AG04450 (cell line): ENCODE results near the gene SLC2A8. TPM values are rescaled to one million over a fixed set of nuclear protein-coding genes. Genes with fewer than 3 reads are reported as not detected.

ENCODE experiments used
- CTCF ChIA-PET: fragments of 300-600, 350-600 bp; formaldehyde crosslinking; extraction: SDS; loops from one replicate; lab custom pipeline; 2022; ENCODE audit warnings: antibody characterized with exemption, inconsistent platforms; lab: Charles Lee
- POLR2A ChIA-PET: fragments of 350-600 bp; formaldehyde crosslinking; extraction: SDS; loops from one replicate; lab custom pipeline; 2021; ENCODE audit warnings: antibody characterized with exemption, inconsistent platforms; lab: Yijun Ruan, JAX
- DNase-seq: peaks from one replicate; pipeline ENCODE4 v3.0.0-alpha.2; 2011; ENCODE audit warnings: low read depth, low spot score
- H3K27ac ChIP-seq: one replicate; pipeline ENCODE4 v1.5.1; 2012; ENCODE audit warnings: low read depth, low read length, control low read depth
- H3K27me3 ChIP-seq: one replicate; pipeline ENCODE4 v1.6.0; 2012; ENCODE audit warnings: low read length; ENCODE audit not compliant: control insufficient read depth, insufficient read depth
- H3K4me3 ChIP-seq: 2 replicates; pipeline ENCODE4 v1.5.1; 2011; ENCODE audit warnings: mild to moderate bottlenecking, low read depth, low read length, control low read depth
- H3K9me3 ChIP-seq: 2 replicates; pipeline ENCODE4 v1.5.1; 2012; ENCODE audit warnings: low read length; ENCODE audit not compliant: control insufficient read depth, insufficient read depth
- polyA plus RNA-seq: library from polyadenylated mRNA; depleted of rRNA; stranded (reverse); fragments of >200 nt; gene quantifications from 2 replicates; pipeline ENCODE4 v1.2.3, GENCODE V29; 2011
- TF ChIP-seq, protein P1 (sequence below): IDR thresholded peaks from 2 replicates; pipeline ENCODE4 v1.5.1; 2011; ENCODE audit warnings: low read depth, low read length, control low read depth, inconsistent platforms

SLC2A8 gene
- polyA plus RNA-seq, 1 experiment, result 6.3 TPM

DNA sequence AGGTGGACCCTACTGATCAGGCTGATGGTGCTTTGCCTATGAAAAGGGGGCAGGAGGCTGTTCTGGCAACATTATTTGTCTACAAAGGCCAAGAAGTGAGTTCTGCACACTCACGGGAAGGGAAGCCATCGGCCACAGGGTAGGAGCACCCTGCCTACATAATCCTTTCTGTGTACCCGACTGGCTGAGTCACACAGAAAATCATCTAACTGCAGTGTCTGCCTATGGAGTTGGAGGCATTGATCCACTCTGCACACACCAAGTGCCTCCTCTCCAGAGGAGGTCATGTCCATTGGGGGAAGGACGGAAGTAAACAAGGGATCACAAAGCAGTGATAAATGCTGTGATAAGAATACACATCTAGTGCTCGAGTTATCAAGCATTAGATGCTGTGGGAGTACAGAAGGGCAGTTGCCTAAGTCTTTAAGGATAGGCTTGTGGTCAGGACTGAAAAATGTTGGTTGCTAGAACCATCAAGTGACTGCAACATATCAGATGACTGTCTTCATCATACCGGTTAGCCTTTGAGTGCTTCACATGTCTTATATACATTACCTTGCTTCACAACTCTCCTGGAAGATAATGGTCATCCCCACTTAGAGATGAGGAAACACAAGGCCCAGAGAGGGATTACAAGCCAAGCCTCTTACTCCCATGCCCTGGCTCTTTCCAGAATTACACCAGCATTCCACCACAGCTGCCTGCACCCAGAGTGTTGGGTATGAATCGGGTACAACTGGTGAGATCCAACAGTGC, 1.3 kb upstream of the SLC2A8 start:
- Histone ChIP-seq H3K27ac (no peak overlapping the region), H3K4me3 (no peak overlapping the region), H3K27me3 (peaks cover 15% of the 10 kb centered on the region), H3K9me3 (peaks cover 3% of the 10 kb centered on the region; the same call in 1 of the 2 replicates)
- CTCF ChIA-PET, result interaction anchor here (1.8 kb wide), 1 partner anchor 190 kb away, joined by 6 read pairs; no protein-coding TSS in a partner anchor
- POLR2A ChIA-PET, result interaction anchor here (1.3 to 1.7 kb wide), 3 partner anchors 21 to 144 kb away, joined by 3 to 6 read pairs (median 3); partner anchors contain the start of gene ZNF79
- no peak for DNase-seq
- TF ChIP-seq, protein P1, sequence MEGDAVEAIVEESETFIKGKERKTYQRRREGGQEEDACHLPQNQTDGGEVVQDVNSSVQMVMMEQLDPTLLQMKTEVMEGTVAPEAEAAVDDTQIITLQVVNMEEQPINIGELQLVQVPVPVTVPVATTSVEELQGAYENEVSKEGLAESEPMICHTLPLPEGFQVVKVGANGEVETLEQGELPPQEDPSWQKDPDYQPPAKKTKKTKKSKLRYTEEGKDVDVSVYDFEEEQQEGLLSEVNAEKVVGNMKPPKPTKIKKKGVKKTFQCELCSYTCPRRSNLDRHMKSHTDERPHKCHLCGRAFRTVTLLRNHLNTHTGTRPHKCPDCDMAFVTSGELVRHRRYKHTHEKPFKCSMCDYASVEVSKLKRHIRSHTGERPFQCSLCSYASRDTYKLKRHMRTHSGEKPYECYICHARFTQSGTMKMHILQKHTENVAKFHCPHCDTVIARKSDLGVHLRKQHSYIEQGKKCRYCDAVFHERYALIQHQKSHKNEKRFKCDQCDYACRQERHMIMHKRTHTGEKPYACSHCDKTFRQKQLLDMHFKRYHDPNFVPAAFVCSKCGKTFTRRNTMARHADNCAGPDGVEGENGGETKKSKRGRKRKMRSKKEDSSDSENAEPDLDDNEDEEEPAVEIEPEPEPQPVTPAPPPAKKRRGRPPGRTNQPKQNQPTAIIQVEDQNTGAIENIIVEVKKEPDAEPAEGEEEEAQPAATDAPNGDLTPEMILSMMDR, result no peak

DNA sequence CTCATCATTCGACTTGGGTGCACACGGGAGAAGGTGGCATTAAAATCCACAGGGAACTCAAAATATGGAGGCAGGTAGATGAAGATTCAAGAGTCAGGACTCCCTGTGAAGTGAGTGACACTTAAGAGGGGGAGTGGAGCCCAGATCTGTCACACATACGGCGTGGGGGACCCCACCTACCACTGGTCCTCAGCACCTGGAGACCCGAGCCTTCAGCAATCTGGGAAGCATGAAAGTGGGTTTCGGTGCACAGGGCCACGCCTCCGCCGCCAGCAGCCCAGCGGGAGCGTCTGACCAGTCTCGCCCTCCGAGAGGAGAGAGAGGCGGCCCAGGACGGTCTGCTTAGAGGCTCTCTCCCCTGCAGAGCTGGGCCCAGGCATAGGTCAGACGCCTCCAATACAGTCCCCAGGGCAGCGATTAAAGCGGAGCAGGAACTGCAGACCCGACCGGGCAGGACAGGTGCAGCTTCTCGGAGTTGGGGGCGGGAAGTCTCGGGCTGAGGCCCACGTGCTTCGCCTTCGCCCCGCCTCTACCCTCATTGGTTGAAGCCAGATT, 639 bp upstream of the SLC2A8 start:
- H3K27me3 ChIP-seq, result peaks cover 15% of the 10 kb centered on the region
- peak overlapping the region; percentile 64 for H3K4me3 ChIP-seq
- TF ChIP-seq, protein P1, result no peak
- ChIA-PET POLR2A (interaction anchor here (0.8 to 1.7 kb wide), 10 partner anchors 8 to 170 kb away, joined by 3 to 13 read pairs (median 3); partner anchors contain the start of genes LRSAM1, RPL12 and ZNF79), CTCF (interaction anchor here (0.6 to 1.8 kb wide), 11 partner anchors 8 to 455 kb away, joined by 3 to 10 read pairs (median 3); no protein-coding TSS in a partner anchor)
- DNase-seq, result no peak
- no peak overlapping the region for H3K27ac ChIP-seq
- peaks cover 3% of the 10 kb centered on the region; the same call in 1 of the 2 replicates for H3K9me3 ChIP-seq

DNA sequence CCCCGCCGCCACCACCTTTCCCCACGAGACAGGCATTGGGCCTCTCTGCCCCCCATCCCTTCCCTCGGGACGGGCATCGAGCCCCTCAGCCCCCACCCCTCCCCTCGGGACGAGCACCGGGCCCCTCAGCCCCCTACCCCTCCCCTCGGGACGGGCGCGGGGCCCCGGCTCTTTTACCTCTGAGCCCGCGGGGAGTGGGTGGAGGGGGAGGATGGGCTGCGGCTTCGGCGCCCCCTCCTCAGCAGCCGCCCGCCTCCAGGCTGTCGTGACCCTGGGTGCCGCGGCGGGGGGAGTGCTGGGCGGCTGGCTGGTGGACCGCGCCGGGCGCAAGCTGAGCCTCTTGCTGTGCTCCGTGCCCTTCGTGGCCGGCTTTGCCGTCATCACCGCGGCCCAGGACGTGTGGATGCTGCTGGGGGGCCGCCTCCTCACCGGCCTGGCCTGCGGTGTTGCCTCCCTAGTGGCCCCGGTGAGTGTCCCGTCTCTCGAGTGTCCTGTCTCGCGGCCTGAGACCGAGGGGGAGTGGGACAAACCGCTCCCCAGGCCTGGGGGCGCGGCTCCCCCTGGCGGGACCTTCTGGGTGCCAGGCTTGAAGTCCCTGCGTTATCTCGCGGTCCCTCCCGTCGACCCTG, 791 bp downstream of the SLC2A8 start:
- no peak for DNase-seq
- Histone ChIP-seq H3K9me3 (peaks cover 3% of the 10 kb centered on the region; the same call in 1 of the 2 replicates), H3K4me3 (peak overlapping the region; percentile 66), H3K27me3 (peaks cover 9% of the 10 kb centered on the region), H3K27ac (no peak overlapping the region)
- CTCF ChIA-PET, result interaction anchor here (0.6 to 1.8 kb wide), 9 partner anchors 10 to 457 kb away, joined by 3 to 10 read pairs (median 4); no protein-coding TSS in a partner anchor
- TF ChIP-seq, protein P1, result peak; percentile 57
- POLR2A ChIA-PET, result interaction anchor here (0.9 to 1.7 kb wide), 4 partner anchors 12 to 53 kb away, joined by 3 to 13 read pairs (median 4); partner anchors contain the start of genes LRSAM1, RPL12 and ZNF79

DNA sequence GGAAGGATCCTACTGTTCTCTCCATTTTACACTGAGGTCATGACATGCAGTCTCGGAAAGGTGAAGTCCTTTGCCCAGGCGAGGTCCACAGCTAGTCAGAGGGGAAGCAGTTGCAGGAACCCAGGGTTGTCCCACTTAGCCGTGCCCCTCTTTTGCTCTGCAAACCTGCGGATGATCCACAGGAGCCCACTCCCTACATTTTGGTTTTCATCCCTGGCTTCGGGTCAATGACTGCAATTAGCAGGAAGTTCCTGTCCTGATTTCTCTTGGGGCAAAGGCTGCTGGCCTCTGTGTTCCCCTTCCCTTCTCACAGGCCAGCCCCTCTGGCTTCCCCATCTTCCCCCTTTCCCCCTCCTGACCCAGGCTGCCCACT, 1.3 kb downstream of the SLC2A8 start:
- no peak overlapping the region for H3K27ac ChIP-seq
- peaks cover 9% of the 10 kb centered on the region for H3K27me3 ChIP-seq
- H3K9me3 ChIP-seq, result peaks cover 3% of the 10 kb centered on the region; the same call in 1 of the 2 replicates
- ChIA-PET CTCF (interaction anchor here (1.1 to 1.6 kb wide), 2 partner anchors 115 to 458 kb away, joined by 3 to 4 read pairs; no protein-coding TSS in a partner anchor), POLR2A (interaction anchor here (0.9 kb wide), 1 partner anchor 25 kb away, joined by 3 read pairs; the partner anchor contains the start of gene ZNF79)
- peak overlapping the region; percentile 66 for H3K4me3 ChIP-seq
- no peak for DNase-seq
- TF ChIP-seq, protein P1, result no peak
